B cell (primary cell): Measurements from ENCODE around the gene EYA4. TPM values are rescaled to one million over a fixed set of nuclear protein-coding genes. Genes with fewer than 3 reads are reported as not detected.

Experiments used
- ATAC-seq: fragments of 200-7000 bp; cut with Tn5 transposase; one replicate; pipeline ENCODE4 v1.10.0; 2021; ENCODE audit warnings: low read depth, mild to moderate bottlenecking, moderate number of reproducible peaks, moderate library complexity
- CTCF ChIA-PET: fragments of 350-600 bp; sonication (Branson Sonifier 250); formaldehyde crosslinking; loops from one replicate; lab custom pipeline; 2021; ENCODE audit warnings: antibody characterized with exemption, inconsistent platforms; lab: Charles Lee
- POLR2A ChIA-PET: fragments of 350-600 bp; sonication (Branson Sonifier 250); formaldehyde crosslinking; loops from one replicate; lab custom pipeline; 2021; ENCODE audit warnings: antibody characterized with exemption; lab: Charles Lee
- DNase-seq: peaks from one replicate; pipeline ENCODE4 v3.0.0; 2013
- H2AFZ ChIP-seq: 2 replicates; pipeline ENCODE4 v1.6.1; 2012; ENCODE audit warnings: mild to moderate bottlenecking, low read depth, low read length; ENCODE audit not compliant: insufficient read depth, poor library complexity, severe bottlenecking
- H3K27ac ChIP-seq, 2 donors: 1 replicate in 1 of 2; 2 replicates in 1 of 2; pipeline ENCODE4 v1.5.1; 2012 to 2013; ENCODE audit warnings: low read length in 2 of 2, mild to moderate bottlenecking in 2 of 2, moderate library complexity in 1 of 2
- H3K27me3 ChIP-seq, 4 experiments: fragments of 200-600 bp in 1 of 4; sonication (generic) in 1 of 4; replicated peaks in 1 of 4; 1 replicate in 2 of 4; 2 replicates in 2 of 4; pipeline versions ENCODE4 v1.6.1 to v1.7.0; 2013 to 2016; ENCODE audit warnings: low read length in 3 of 4, mild to moderate bottlenecking in 2 of 4, mixed read lengths in 1 of 4, moderate library complexity in 1 of 4; ENCODE audit not compliant: insufficient read depth in 4 of 4, control insufficient read depth in 3 of 4; ENCODE audit errors: control extremely low read depth in 1 of 4
- H3K36me3 ChIP-seq, 2 experiments: replicated peaks in 1 of 2; 1 replicate in 1 of 2; 2 replicates in 1 of 2; pipeline versions ENCODE4 v1.6.1 to v1.7.1; 2013; ENCODE audit warnings: low read length in 1 of 2; ENCODE audit not compliant: insufficient read depth in 2 of 2, control insufficient read depth in 1 of 2; ENCODE audit errors: control extremely low read depth in 1 of 2, extremely low read depth in 1 of 2
- H3K4me1 ChIP-seq, 2 donors: fragments of 200-600 bp in 1 of 2; sonication (generic) in 1 of 2; 1 replicate in 1 of 2; 2 replicates in 1 of 2; pipeline versions ENCODE4 v1.5.1 to v1.6.1; 2013 to 2017; ENCODE audit warnings: low read length in 2 of 2; ENCODE audit not compliant: control insufficient read depth in 2 of 2, insufficient read depth in 2 of 2
- H3K4me2 ChIP-seq: replicated peaks from 2 replicates; pipeline ENCODE3; 2012; ENCODE audit warnings: mild to moderate bottlenecking, low read depth, low read length; ENCODE audit not compliant: poor library complexity, severe bottlenecking
- H3K4me3 ChIP-seq, 5 experiments: fragments of 200-600 bp in 1 of 5; sonication (generic) in 1 of 5; 1 replicate in 3 of 5; 2 replicates in 2 of 5; pipeline versions ENCODE4 v1.5.1 to v1.7.0; 2011 to 2016; ENCODE audit warnings: low read length in 4 of 5, mild to moderate bottlenecking in 4 of 5, low read depth in 2 of 5, control low read depth in 1 of 5, moderate library complexity in 1 of 5; ENCODE audit not compliant: insufficient read depth in 1 of 5; ENCODE audit errors: control extremely low read depth in 1 of 5, extremely low read depth in 1 of 5
- H3K79me2 ChIP-seq: fragments of 200-600 bp; sonication (generic); one replicate; pipeline ENCODE4 v1.6.0; 2016; ENCODE audit warnings: low read length; ENCODE audit not compliant: control insufficient read depth, insufficient read depth
- H3K9ac ChIP-seq: fragments of 200-600 bp; sonication (generic); 2 replicates; pipeline ENCODE4 v1.6.1; 2017; ENCODE audit warnings: mild to moderate bottlenecking, low read length, moderate library complexity
- H3K9me3 ChIP-seq, 3 donors: one replicate each; pipeline versions ENCODE4 v1.6.1 to v1.7.1; 2013; ENCODE audit warnings: low read length in 2 of 3; ENCODE audit not compliant: control insufficient read depth in 2 of 3, insufficient read depth in 1 of 3; ENCODE audit errors: control extremely low read depth in 1 of 3
- H4K20me1 ChIP-seq: 2 replicates; pipeline ENCODE4 v1.6.0; 2012; ENCODE audit warnings: mild to moderate bottlenecking, low read length; ENCODE audit not compliant: insufficient read depth, control insufficient read depth, poor library complexity, severe bottlenecking
- H3K27ac Mint-ChIP-seq: one replicate; pipeline ENCODE4 v1.8.0; 2021; ENCODE audit warnings: mixed read lengths
- H3K27me3 Mint-ChIP-seq: one replicate; pipeline ENCODE4 v1.8.0; 2021; ENCODE audit warnings: mixed read lengths
- H3K4me1 Mint-ChIP-seq: one replicate; pipeline ENCODE4 v1.8.0; 2021; ENCODE audit warnings: mixed read lengths
- H3K4me3 Mint-ChIP-seq: one replicate; pipeline ENCODE4 v1.8.0; 2021; ENCODE audit warnings: mixed read lengths
- H3K9me3 Mint-ChIP-seq: one replicate; pipeline ENCODE4 v1.8.0; 2022; ENCODE audit warnings: mixed read lengths; ENCODE audit not compliant: insufficient read depth
- CTCF ChIP-seq: fragments of 200-600 bp; IDR thresholded peaks from one replicate; pipeline ENCODE4 v1.8.0; 2022; ENCODE audit warnings: antibody characterized with exemption, mild to moderate bottlenecking
- EZH2 ChIP-seq: IDR thresholded peaks from 2 replicates; pipeline ENCODE4 v1.6.1; 2012; ENCODE audit warnings: borderline replicate concordance, low read depth, mild to moderate bottlenecking, moderate library complexity, low read length; ENCODE audit not compliant: insufficient read depth, poor library complexity, severe bottlenecking
- whole genome bisulfite sequencing: methylation state at CpG from one replicate; pipeline ENCODE4 v1.1.5; 2013; ENCODE audit warnings: missing lambda C conversion rate; ENCODE audit not compliant: insufficient coverage; 5-methylcytosine and 5-hydroxymethylcytosine counted together
- intact Hi-C: fragments of 100-400 bp; cut with micrococcal nuclease; formaldehyde crosslinking; loops from one replicate; pipeline ENCODE4 v1.10.0; 2022
- polyA plus RNA-seq: library from polyadenylated mRNA; depleted of rRNA; stranded (reverse); fragments of >200 nt; gene quantifications from 2 replicates; pipeline ENCODE4 v1.2.3, GENCODE V29; 2012
- total RNA-seq, 2 donors: library from RNA; stranded (reverse); fragments of 120-200 nt in 1 of 2; gene quantifications; 1 replicate in 1 of 2; 2 replicates in 1 of 2; pipeline versions ENCODE4 v1.2.3 to v1.2.4, GENCODE V29; 2013 to 2022

Gene EYA4
- total and polyA plus RNA-seq, 2 donors (not counting 1 experiment from before 2014, with no cell fraction given) = 0.49 TPM; not detected in 1

GRCh38 chr6:133571681-133572080 is 330.5 kb downstream of the EYA4 start:
- Histone ChIP-seq H3K79me2 (no peaks in the 10 kb centered on the region), H3K36me3 (no peaks in the 10 kb centered on the region), H3K9me3 (no peaks in the 10 kb centered on the region), H3K4me2 (no peak overlapping the region), H3K4me1 (no peaks in the 10 kb centered on the region), H3K9ac (no peak overlapping the region), H3K27me3 (peaks cover 0 to 10% (median 6%) of the 10 kb centered on the region in 4 experiments), H2AFZ (no peak overlapping the region), H3K27ac (no peak overlapping the region), H3K4me3 (no peak overlapping the region), H4K20me1 (no peaks in the 10 kb centered on the region)
- TF ChIP-seq EZH2 = no peak
- Mint-ChIP-seq H3K4me3 (no peak overlapping the region), H3K27me3 (peaks cover 33% of the 10 kb centered on the region), H3K27ac (no peak overlapping the region), H3K9me3 (no peaks in the 10 kb centered on the region), H3K4me1 (peaks cover 6% of the 10 kb centered on the region)
- no peak for ATAC-seq
- no CpG with 5 or more reads among the region's 3 CpGs for WGBS
- POLR2A ChIA-PET = no interaction called here
- CTCF ChIA-PET = no interaction called here
- no peak for DNase-seq
- intact Hi-C loops = no loop called here

- CTCF ChIA-PET = no interaction called here
These were observed 336.7 kb downstream of the EYA4 start for GRCh38 chr6:133577851-133578250.

More at GRCh38 chr6:133577851-133578250, 336.7 kb downstream of the EYA4 start:
- 100% methylated on average over 1 of the region's 1 CpG for WGBS
- no peak overlapping the region for H3K4me3 ChIP-seq
- no peaks in the 10 kb centered on the region for H3K36me3 ChIP-seq
- Mint-ChIP-seq H3K9me3 (no peaks in the 10 kb centered on the region), H3K4me3 (no peak overlapping the region), H3K27me3 (no peaks in the 10 kb centered on the region), H3K27ac (no peak overlapping the region), H3K4me1 (no peaks in the 10 kb centered on the region)
- H4K20me1 ChIP-seq = no peaks in the 10 kb centered on the region
- no peak overlapping the region for H3K9ac ChIP-seq
- no peaks in the 10 kb centered on the region for H3K4me1 ChIP-seq
- POLR2A ChIA-PET = no interaction called here
- no peaks in the 10 kb centered on the region for H3K9me3 ChIP-seq
- no peaks in the 10 kb centered on the region for H3K79me2 ChIP-seq
- H3K27me3 ChIP-seq = no peaks in the 10 kb centered on the region
- no peak for DNase-seq
- TF ChIP-seq CTCF (no peak), EZH2 (no peak)
- H3K27ac ChIP-seq = no peak overlapping the region
- intact Hi-C loops = no loop called here
- H3K4me2 ChIP-seq = no peak overlapping the region
- no peak for ATAC-seq
- no peak overlapping the region for H2AFZ ChIP-seq
